Muscle layer of colon (tissue), 2 donors: ENCODE results near the gene CPNE6.
A peak's percentile ranks its signal among the peaks of the same experiment; 100 is the strongest.

Experiments
- H3K27ac ChIP-seq: one replicate; pipeline ENCODE4 v1.7.0; 2013; ENCODE audit warnings: low read depth, mild to moderate bottlenecking, low read length, moderate library complexity
- H3K27me3 ChIP-seq, 2 donors: one replicate each; pipeline ENCODE4 v1.7.0; 2013; ENCODE audit warnings: low read length in 2 of 2, mild to moderate bottlenecking in 2 of 2; ENCODE audit not compliant: insufficient read depth in 2 of 2, control insufficient read depth in 1 of 2
- H3K36me3 ChIP-seq: one replicate; pipeline ENCODE4 v1.7.0; 2013; ENCODE audit warnings: mild to moderate bottlenecking, low read length; ENCODE audit not compliant: insufficient read depth
- H3K4me1 ChIP-seq: one replicate; pipeline ENCODE4 v1.7.0; 2013; ENCODE audit warnings: mild to moderate bottlenecking, low read length; ENCODE audit not compliant: insufficient read depth
- H3K4me3 ChIP-seq, 2 donors: one replicate each; pipeline ENCODE4 v1.7.0; 2013; ENCODE audit warnings: low read length in 2 of 2, low read depth in 1 of 2, mild to moderate bottlenecking in 1 of 2, moderate library complexity in 1 of 2
- H3K9ac ChIP-seq: one replicate; pipeline ENCODE4 v1.7.0; 2013; ENCODE audit warnings: low read length
- H3K9me3 ChIP-seq: one replicate; pipeline ENCODE4 v1.7.0; 2013; ENCODE audit warnings: mild to moderate bottlenecking, low read length
- donor health status: abdominal sarcoma.
- donor health status: Adenocarcinoma of cecum.

The CPNE6 gene

DNA sequence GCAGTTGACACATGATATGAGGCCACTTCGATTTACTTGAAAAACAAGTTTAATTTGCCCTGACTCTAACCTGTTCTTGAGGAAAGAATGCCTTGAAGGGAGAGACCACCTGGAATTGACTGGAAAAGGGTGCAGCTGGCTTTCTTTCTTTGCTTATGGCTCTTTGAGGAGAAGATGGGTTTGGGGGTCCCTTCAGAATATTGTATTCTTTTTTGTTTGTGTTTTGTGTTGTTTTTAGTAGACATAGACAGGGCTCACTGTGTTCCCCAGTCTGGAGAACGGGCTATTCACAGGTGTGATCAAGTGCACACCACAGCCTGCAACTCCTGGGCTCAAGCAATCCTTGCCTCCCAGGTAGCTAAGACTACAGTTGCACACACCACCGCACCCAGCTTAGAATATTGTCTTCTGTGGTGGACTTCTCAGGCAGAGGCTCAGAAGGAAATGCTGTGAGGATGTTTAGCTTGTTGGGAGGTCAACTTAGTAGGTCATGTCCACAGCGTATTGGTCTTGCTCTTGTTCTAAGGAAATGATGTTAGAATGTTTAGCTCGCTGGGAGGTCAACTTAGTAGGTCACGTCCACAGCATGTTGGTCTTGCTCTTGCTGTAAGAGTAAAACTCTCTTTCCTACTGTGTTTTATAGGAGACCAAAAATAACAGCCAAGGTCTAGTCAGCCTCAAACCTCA is 44.9 kb downstream of the CPNE6 start:
- no peak overlapping the region for H3K27ac ChIP-seq

DNA sequence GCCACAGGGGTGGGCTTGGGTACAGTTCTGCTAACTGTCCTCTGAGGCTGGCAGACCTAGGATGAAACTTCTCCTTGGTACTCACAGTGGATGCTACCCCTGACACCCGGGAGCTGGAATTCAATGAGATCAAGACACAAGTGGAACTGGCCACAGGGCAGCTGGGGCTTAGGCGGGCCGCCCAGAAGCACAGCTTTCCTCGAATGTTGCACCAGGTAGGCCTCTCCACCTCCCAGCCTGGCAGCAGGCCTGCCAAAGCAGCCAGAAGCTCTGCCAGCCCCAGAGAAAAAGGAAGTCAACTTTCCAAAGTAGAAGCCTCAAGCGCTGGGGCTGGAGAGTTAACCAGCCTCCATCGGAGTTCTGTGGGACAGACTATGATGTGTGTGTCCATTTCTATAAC is 45.8 kb downstream of the CPNE6 start:
- Histone ChIP-seq H3K27ac (no peak overlapping the region), H3K9ac (no peak overlapping the region), H3K27me3 (no peaks in the 10 kb centered on the region), H3K36me3 (peaks cover 41% of the 10 kb centered on the region), H3K4me3 (no peak overlapping the region), H3K4me1 (peaks cover 19% of the 10 kb centered on the region), H3K9me3 (no peaks in the 10 kb centered on the region)

More for the DNA sequence above, 44.9 kb downstream of the CPNE6 start:
- peak overlapping the region in 1 of 2 donors; percentile 84 for H3K4me3 ChIP-seq
- no peaks in the 10 kb centered on the region for H3K9me3 ChIP-seq
- H3K4me1 ChIP-seq = peaks cover 19% of the 10 kb centered on the region
- H3K36me3 ChIP-seq = peaks cover 35% of the 10 kb centered on the region
- H3K27me3 ChIP-seq = no peaks in the 10 kb centered on the region
- H3K9ac ChIP-seq = peak overlapping the region; percentile 59

DNA sequence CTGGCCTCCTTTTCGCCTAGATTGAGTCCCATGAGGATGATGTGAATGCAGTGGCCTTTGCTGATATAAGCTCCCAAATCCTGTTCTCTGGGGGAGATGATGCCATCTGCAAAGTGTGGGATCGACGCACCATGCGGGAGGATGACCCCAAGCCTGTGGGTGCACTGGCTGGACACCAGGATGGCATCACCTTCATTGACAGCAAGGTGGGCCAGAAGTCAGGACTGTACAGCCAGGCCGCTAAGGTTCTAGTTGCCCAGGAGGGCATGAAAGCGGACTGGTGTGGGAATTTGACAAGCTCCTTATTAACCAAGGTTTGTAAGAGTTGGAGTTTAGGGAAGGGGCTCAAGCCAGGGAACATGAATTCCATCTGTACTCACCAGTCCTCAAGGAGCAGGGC is 48.3 kb downstream of the CPNE6 start:
- H3K27ac ChIP-seq = no peak overlapping the region
- H3K4me1 ChIP-seq = peaks cover 16% of the 10 kb centered on the region
- H3K9ac ChIP-seq = no peak overlapping the region
- no peaks in the 10 kb centered on the region for H3K9me3 ChIP-seq
- no peak overlapping the region for H3K4me3 ChIP-seq
- H3K27me3 ChIP-seq = no peaks in the 10 kb centered on the region
- H3K36me3 ChIP-seq = peaks cover 54% of the 10 kb centered on the region

DNA sequence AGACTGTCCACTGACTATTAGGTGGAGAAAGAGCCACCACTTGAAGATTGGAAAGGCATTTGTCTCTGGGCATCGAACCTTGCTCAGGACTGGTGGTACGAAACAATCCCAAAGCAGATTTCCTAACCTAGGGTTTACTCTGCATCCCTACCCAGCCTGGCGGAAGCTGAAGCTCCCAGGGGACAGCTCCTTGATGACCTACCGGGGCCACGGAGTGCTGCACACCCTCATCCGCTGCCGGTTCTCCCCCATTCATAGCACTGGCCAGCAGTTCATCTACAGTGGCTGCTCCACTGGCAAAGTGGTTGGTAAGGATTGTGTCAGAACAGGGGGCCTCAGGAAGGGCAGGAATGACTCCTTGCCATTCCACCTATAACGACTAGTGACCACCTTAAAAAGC is 49.8 kb downstream of the CPNE6 start:
- peaks cover 6% of the 10 kb centered on the region for H3K4me1 ChIP-seq
- H3K36me3 ChIP-seq = peaks cover 54% of the 10 kb centered on the region
- no peak overlapping the region for H3K4me3 ChIP-seq
- no peak overlapping the region for H3K9ac ChIP-seq
- H3K27ac ChIP-seq = no peak overlapping the region
- H3K27me3 ChIP-seq = no peaks in the 10 kb centered on the region
- H3K9me3 ChIP-seq = no peaks in the 10 kb centered on the region

DNA sequence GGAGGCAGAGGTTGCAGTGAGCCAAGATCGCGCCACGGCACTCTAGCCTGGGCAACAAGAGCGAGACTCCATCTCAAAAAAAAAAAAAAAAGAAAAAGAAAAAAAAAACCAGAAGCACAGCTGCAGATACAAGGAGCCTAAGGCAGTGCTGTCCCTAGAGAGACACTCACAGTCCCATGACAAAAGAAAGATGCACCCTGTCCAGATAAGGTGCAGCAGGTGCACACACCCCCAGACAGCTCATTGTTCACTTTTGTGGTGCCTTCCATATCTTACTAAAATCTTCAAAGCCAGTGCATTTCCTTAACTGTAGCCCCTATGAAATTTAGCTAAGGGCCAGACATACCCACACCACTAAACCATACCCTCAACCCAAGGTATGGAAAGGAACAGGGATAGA is 51.1 kb downstream of the CPNE6 start:
- no peaks in the 10 kb centered on the region for H3K4me1 ChIP-seq
- H3K27ac ChIP-seq = no peak overlapping the region
- no peaks in the 10 kb centered on the region for H3K9me3 ChIP-seq
- H3K36me3 ChIP-seq = peaks cover 52% of the 10 kb centered on the region
- H3K4me3 ChIP-seq = no peak overlapping the region
- no peak overlapping the region for H3K9ac ChIP-seq
- H3K27me3 ChIP-seq = no peaks in the 10 kb centered on the region

DNA sequence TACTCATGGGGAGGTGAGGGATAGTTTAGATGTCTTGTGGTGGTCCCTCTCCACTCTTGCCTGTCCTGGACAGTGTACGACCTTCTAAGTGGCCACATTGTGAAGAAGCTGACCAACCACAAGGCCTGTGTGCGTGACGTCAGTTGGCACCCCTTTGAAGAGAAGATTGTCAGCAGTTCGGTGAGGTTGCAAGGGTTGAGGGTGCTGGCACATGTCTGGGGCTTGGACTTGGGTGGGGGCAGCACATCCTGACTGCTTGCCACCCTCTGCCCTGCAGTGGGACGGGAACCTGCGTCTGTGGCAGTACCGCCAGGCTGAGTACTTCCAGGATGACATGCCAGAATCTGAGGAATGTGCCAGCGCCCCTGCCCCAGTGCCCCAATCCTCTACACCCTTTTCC is 51.5 kb downstream of the CPNE6 start:
- Histone ChIP-seq H3K4me3 (no peak overlapping the region), H3K9me3 (no peaks in the 10 kb centered on the region), H3K27ac (no peak overlapping the region), H3K4me1 (no peaks in the 10 kb centered on the region), H3K36me3 (peaks cover 47% of the 10 kb centered on the region), H3K9ac (no peak overlapping the region), H3K27me3 (no peaks in the 10 kb centered on the region)

DNA sequence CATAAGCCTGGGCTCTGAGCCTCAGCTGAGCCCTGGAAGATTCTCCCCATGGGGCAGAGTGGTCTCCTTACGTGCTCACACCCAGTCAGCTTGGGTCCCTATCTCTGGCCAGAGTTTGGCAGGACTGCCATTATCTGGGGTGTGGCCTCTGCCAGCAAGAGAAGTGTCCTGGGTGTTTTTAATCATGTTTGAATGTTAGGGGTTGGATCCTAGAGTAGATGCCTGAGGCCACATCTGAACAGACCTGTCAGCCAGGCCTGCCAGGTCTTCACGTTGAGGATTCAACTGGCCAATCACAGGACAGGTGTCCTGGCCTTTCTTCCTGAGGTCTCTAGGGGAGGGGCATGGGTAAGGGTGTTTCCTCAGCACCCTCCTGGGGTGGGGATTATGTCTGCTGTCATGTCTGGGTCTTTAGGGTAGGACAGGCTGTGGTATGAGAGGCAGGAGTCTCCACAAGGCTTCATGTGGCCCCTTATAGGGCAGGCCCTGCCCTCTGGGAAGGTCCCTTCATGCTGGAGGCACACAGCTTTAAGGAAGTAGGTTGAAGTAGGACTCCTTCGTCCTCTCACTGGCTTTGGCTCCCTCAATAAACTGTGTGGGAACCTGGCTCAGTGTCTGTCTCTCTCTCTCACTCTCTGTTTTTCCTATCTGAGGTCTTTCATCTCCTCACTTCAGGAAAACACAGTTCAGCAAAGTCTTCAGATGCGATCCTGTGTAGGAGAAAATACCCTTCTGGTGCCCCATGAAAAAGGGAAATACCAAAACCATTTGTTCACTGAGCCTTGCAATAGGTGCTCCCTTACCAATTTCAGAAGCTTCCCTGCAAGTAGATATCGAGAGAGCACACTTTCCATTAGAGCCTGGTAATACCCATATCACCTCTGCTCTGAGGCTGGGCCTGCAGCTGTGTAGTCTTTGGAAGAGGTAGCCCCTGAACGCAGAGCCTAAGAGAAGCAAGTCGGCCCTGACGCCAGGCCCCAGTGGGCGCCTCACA is 52.4 kb downstream of the CPNE6 start:
- Histone ChIP-seq H3K27me3 (no peaks in the 10 kb centered on the region), H3K9ac (no peak overlapping the region), H3K27ac (no peak overlapping the region), H3K9me3 (no peaks in the 10 kb centered on the region), H3K4me1 (no peaks in the 10 kb centered on the region), H3K36me3 (peaks cover 39% of the 10 kb centered on the region), H3K4me3 (no peak overlapping the region)

DNA sequence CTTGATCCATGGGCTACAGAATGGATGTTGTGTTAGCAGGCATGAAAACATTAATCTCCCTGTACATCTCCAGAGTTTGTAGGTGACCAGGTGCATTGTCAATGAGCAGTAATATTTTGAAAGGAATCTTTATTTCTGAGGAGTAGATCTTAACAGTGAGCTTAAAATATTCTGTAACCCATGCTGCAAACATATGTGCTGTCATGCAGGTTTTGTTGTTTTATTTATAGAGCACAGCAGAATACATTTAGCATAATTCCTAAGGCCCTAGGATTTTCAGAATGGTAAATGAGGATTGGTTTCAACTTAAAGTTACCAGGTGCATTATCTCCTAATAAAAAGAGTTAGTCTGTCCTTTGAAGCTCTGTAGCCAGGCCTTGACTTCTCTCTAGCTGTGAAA is 55.6 kb downstream of the CPNE6 start:
- Histone ChIP-seq H3K27me3 (no peaks in the 10 kb centered on the region), H3K9ac (no peak overlapping the region), H3K27ac (no peak overlapping the region), H3K36me3 (peaks cover 12% of the 10 kb centered on the region), H3K4me3 (no peak overlapping the region), H3K4me1 (no peaks in the 10 kb centered on the region), H3K9me3 (no peaks in the 10 kb centered on the region)

DNA sequence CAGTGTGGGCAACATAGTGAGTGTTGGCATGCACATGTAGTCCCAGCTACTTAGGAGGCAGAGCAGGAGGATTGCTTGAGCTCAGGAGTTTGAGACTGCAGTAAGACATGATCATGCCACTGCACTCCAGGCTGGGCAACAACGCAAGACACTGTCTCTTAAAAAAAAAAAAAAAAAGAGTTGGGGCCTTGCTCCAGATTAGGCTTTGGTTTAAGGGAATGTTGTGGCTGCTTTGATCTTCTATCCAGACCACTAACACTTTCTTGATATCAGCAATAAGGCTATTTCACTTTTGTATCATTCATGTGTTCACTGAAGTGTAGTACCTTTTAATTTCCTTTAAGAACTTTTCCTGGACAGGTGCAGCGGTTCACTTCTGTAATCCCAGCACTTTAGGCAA is 56.3 kb downstream of the CPNE6 start:
- H3K4me1 ChIP-seq = no peaks in the 10 kb centered on the region
- H3K27ac ChIP-seq = no peak overlapping the region
- H3K9ac ChIP-seq = no peak overlapping the region
- no peaks in the 10 kb centered on the region for H3K9me3 ChIP-seq
- no peaks in the 10 kb centered on the region for H3K27me3 ChIP-seq
- peaks cover 12% of the 10 kb centered on the region for H3K36me3 ChIP-seq
- H3K4me3 ChIP-seq = no peak overlapping the region
